PFSK-1 (cell line): ENCODE results near the gene WNT3.

Experiments
- FOXP2 ChIP-seq: optimal IDR thresholded peaks from 2 replicates; pipeline ENCODE3; 2011; ENCODE audit warnings: borderline replicate concordance, control low read depth, inconsistent platforms; ENCODE audit not compliant: insufficient read depth; ENCODE audit errors: extremely low read length, extremely low read depth
- POLR2AphosphoS5 ChIP-seq: IDR thresholded peaks from 2 replicates; pipeline ENCODE4 v1.6.1; 2012; ENCODE audit warnings: low read depth, mild to moderate bottlenecking, control low read depth, low read length, moderate library complexity
- REST ChIP-seq, 2 experiments: IDR thresholded peaks; 2 replicates each; pipeline versions ENCODE4 v1.6.1 to v1.8.0; 2011 to 2012; ENCODE audit warnings: low read depth in 2 of 2, low read length in 2 of 2, control low read depth in 1 of 2, inconsistent platforms in 1 of 2, mild to moderate bottlenecking in 1 of 2, moderate library complexity in 1 of 2; ENCODE audit not compliant: insufficient read depth in 1 of 2
- SIN3A ChIP-seq: IDR thresholded peaks from 2 replicates; pipeline ENCODE4 v1.6.1; 2012; ENCODE audit warnings: mild to moderate bottlenecking, low read length, moderate library complexity, borderline replicate concordance; ENCODE audit not compliant: insufficient read depth
- TAF1 ChIP-seq: IDR thresholded peaks from 2 replicates; pipeline ENCODE4 v1.6.1; 2012; ENCODE audit warnings: low read length, control low read depth, borderline replicate concordance; ENCODE audit not compliant: insufficient read depth

Gene WNT3

GRCh38 chr17:46854515-46854914, 36.0 kb upstream of the WNT3 start:
- TF ChIP-seq TAF1 (no peak), POLR2AphosphoS5 (no peak), REST (IDR thresholded peaks at IDR 0.05; ENCODE audit: insufficient read depth in 1 of 2, low read depth in 2 of 2, low read length in 2 of 2) (no peak), SIN3A (no peak), FOXP2 (no peak)

- TF ChIP-seq POLR2AphosphoS5 (no peak), FOXP2 (no peak), REST (IDR thresholded peaks at IDR 0.05; ENCODE audit: insufficient read depth in 1 of 2, low read depth in 2 of 2, low read length in 2 of 2) (no peak), TAF1 (no peak), SIN3A (no peak)
These were observed 35.5 kb upstream of the WNT3 start for GRCh38 chr17:46853896-46854444.

GRCh38 chr17:46851029-46851741, 32.7 kb upstream of the WNT3 start, which contains the start of gene WNT9B:
WNT9B (plus strand) TSS chr17:46851583; CDS start chr17:46851639, 56 bp downstream.
- TF ChIP-seq FOXP2: no peak
- TF ChIP-seq POLR2AphosphoS5: no peak
- no peak for TF ChIP-seq REST (IDR thresholded peaks at IDR 0.05; ENCODE audit: insufficient read depth in 1 of 2, low read depth in 2 of 2, low read length in 2 of 2)
- TF ChIP-seq SIN3A: no peak
- TF ChIP-seq TAF1: no peak

- no peak for TF ChIP-seq SIN3A
- no peak for TF ChIP-seq TAF1
- no peak for TF ChIP-seq REST (IDR thresholded peaks at IDR 0.05; ENCODE audit: insufficient read depth in 1 of 2, low read depth in 2 of 2, low read length in 2 of 2)
- no peak for TF ChIP-seq FOXP2
- TF ChIP-seq POLR2AphosphoS5: no peak
These were observed 32.2 kb upstream of the WNT3 start for GRCh38 chr17:46850688-46851028.
